Right cardiac atrium (tissue), 5 donors: ENCODE data around the gene SENP1. TPM values are rescaled to one million over a fixed set of nuclear protein-coding genes. Genes with fewer than 3 reads are reported as not detected.

Experiments used
- ATAC-seq, 2 donors: fragments of 200-7000 bp; cut with Tn5 transposase; one replicate each; pipeline versions ENCODE4 v1.8.0 to v1.9.1; 2020; ENCODE audit warnings: moderate library complexity in 2 of 2, mild to moderate bottlenecking in 1 of 2
- DNase-seq, 3 donors: peaks; one replicate each; pipeline ENCODE4 v3.0.0-alpha.2; 2020
- H3K27ac ChIP-seq: one replicate; pipeline ENCODE4 v1.5.1; 2013; ENCODE audit warnings: mild to moderate bottlenecking, low read length, control low read depth, moderate library complexity
- H3K27me3 ChIP-seq: one replicate; pipeline ENCODE4 v1.6.1; 2013; ENCODE audit not compliant: control insufficient read depth, insufficient read depth
- H3K4me1 ChIP-seq: one replicate; pipeline ENCODE4 v1.6.1; 2013; ENCODE audit warnings: low read length; ENCODE audit not compliant: control insufficient read depth, insufficient read depth
- H3K4me3 ChIP-seq: one replicate; pipeline ENCODE4 v1.5.1; 2013; ENCODE audit warnings: low read length, control low read depth
- H3K9me3 ChIP-seq: one replicate; pipeline ENCODE4 v1.6.1; 2013; ENCODE audit warnings: low read length; ENCODE audit not compliant: control insufficient read depth
- WGBS: extraction: QIAGEN DNeasy Blood & Tissue Kit; methylation state at CpG from one replicate; pipeline ENCODE4 v1.1.7; 2013; 5-methylcytosine and 5-hydroxymethylcytosine counted together
- intact Hi-C, 4 donors: fragments of 100-400 bp; cut with DNase I; formaldehyde crosslinking; loops; one replicate each; pipeline versions ENCODE4 v1.11.0 to v1.14.0; 2022 to 2023
- microRNA-seq, 2 donors: library from miRNA; unstranded; fragments of <30 nt; microRNA quantifications; one replicate each; pipeline ENCODE4 v1.2.0, GENCODE V29; 2020 to 2021
- polyA plus RNA-seq: library from polyadenylated mRNA; stranded (reverse); fragments of 200-250 nt; gene quantifications from one replicate; pipeline ENCODE4 v1.2.3, GENCODE V29; 2013
- total RNA-seq, 4 donors: library from RNA; stranded (reverse); fragmentation: NEBNext Ultra II Directional; extraction: Animal tissue kit (Norgen Biotek cat#: 25700); gene quantifications; one replicate each; pipeline ENCODE4 v1.2.1, GENCODE V29; 2021
- donor health status: healthy with polysubstance abuse.
- donor health status: DM: no; HTN: yes; CAD: no.
- donor health status: DM: no; HTN: no; CAD: no.
- donor health status: DM: no; HTN: yes; CAD: no; lungs with severe emphysema.
- donor health status: DM: yes; HTN: yes; CAD: no.

Gene SENP1
- total and polyA plus RNA-seq, 5 donors = 2.8 to 12.8 (median 9.0) TPM

- DNase-seq (no peak), ATAC-seq (peak in 1 of 2 donors; percentile 47)
- intact Hi-C loops = no loop called here
- H3K4me3 ChIP-seq = no peak overlapping the region
- no peaks in the 10 kb centered on the region for H3K27me3 ChIP-seq
- no peak overlapping the region for H3K27ac ChIP-seq
- H3K9me3 ChIP-seq = no peaks in the 10 kb centered on the region
- peaks cover 8% of the 10 kb centered on the region for H3K4me1 ChIP-seq
- 21% methylated on average over 4 of the region's 4 CpGs for WGBS
These were observed 109.9 kb downstream of the SENP1 start for GRCh38 chr12:47995981-47996401.

GRCh38 chr12:47993491-47993890 is 112.4 kb downstream of the SENP1 start:
- DNase-seq (no peak), ATAC-seq (no peak)
- peaks cover 9% of the 10 kb centered on the region for H3K4me1 ChIP-seq
- no peak overlapping the region for H3K27ac ChIP-seq
- H3K9me3 ChIP-seq = no peaks in the 10 kb centered on the region
- intact Hi-C loops = no loop called here
- no peak overlapping the region for H3K4me3 ChIP-seq
- no peaks in the 10 kb centered on the region for H3K27me3 ChIP-seq
- WGBS = 96% methylated on average over 5 of the region's 5 CpGs

Small RNA genes within 50 kb of the gene (microRNA-seq; reads per million reads assigned to microRNA genes)
- 26.2 to 29.4 reads per million in 2 donors for gene MIR6505

Other genes with a start within 250 kb of the SENP1 start
- gene VDR, start 201.1 kb downstream of the SENP1 start, total RNA-seq = 1 to 10 TPM in 2 of 4 donors, under 1 TPM in 2; 0.93 to 3.0 (median 1.3) TPM
- 0.27 TPM for gene VDR, start 201.1 kb downstream of the SENP1 start, polyA plus RNA-seq
- gene TMEM106C, start 142.5 kb downstream of the SENP1 start, total RNA-seq = 10 to 100 TPM; 68.6 to 85.7 (median 74.5) TPM
- gene TMEM106C, start 142.5 kb downstream of the SENP1 start, polyA plus RNA-seq = 67.8 TPM
- not detected for gene COL2A1, start 101.6 kb downstream of the SENP1 start, total RNA-seq
- 0.07 TPM for gene COL2A1, start 101.6 kb downstream of the SENP1 start, polyA plus RNA-seq
- gene PFKM, start 13.3 kb upstream of the SENP1 start, total RNA-seq = 100 to 1,000 TPM; 322 to 429 (median 358) TPM
- gene PFKM, start 13.3 kb upstream of the SENP1 start, polyA plus RNA-seq = 204 TPM
- gene ASB8, start 51.4 kb upstream of the SENP1 start, total RNA-seq = 10 to 100 TPM; 58.5 to 69.9 (median 62.4) TPM
- 33.4 TPM for gene ASB8, start 51.4 kb upstream of the SENP1 start, polyA plus RNA-seq
- 1 to 10 TPM in 1 of 4 donors, under 1 TPM in 3; 0.71 to 1.1 (median 0.84) TPM for gene CCDC184, start 77.6 kb upstream of the SENP1 start, total RNA-seq
- 0.57 TPM for gene CCDC184, start 77.6 kb upstream of the SENP1 start, polyA plus RNA-seq
- gene OR10AD1, start 97.2 kb upstream of the SENP1 start, total RNA-seq = not detected
- not detected for gene OR10AD1, start 97.2 kb upstream of the SENP1 start, polyA plus RNA-seq
- 10 to 100 TPM; 11.5 to 20.7 (median 15.6) TPM for gene ZNF641, start 244.8 kb upstream of the SENP1 start, total RNA-seq
- 4.0 TPM for gene ZNF641, start 244.8 kb upstream of the SENP1 start, polyA plus RNA-seq